HEK293T (cell line): ENCODE results near the gene EFCAB7.

ENCODE experiments used
- CTCF ChIA-PET: fragments of 350-600 bp; formaldehyde crosslinking; extraction: SDS; loops from one replicate; lab custom pipeline; 2021; ENCODE audit warnings: antibody characterized with exemption, inconsistent platforms; lab: Yijun Ruan, JAX
- POLR2A ChIA-PET: fragments of 350-600 bp; formaldehyde crosslinking; extraction: SDS; loops from one replicate; lab custom pipeline; 2020; ENCODE audit warnings: antibody characterized with exemption, inconsistent platforms; lab: Yijun Ruan, JAX
- DNase-seq: peaks from one replicate; pipeline ENCODE4 v3.0.0; 2012; ENCODE audit warnings: mixed read lengths; ENCODE audit errors: extremely low spot score
- ARNT ChIP-seq: fragments of 450-650 bp; IDR thresholded peaks from 2 replicates; pipeline ENCODE4 v1.6.1; 2017; ENCODE audit warnings: mild to moderate bottlenecking
- BHLHE40 ChIP-seq: fragments of 450-650 bp; IDR thresholded peaks from 2 replicates; pipeline ENCODE4 v1.6.1; 2016; ENCODE audit warnings: mild to moderate bottlenecking, moderate library complexity, borderline replicate concordance
- CTBP1 ChIP-seq: fragments of 450-650 bp; IDR thresholded peaks from 2 replicates; pipeline ENCODE4 v1.6.1; 2016; ENCODE audit warnings: borderline replicate concordance
- ELF4 ChIP-seq: fragments of 450-650 bp; IDR thresholded peaks from 2 replicates; pipeline ENCODE4 v1.6.1; 2017; ENCODE audit warnings: antibody characterized with exemption
- FOXA1 ChIP-seq: fragments of 450-650 bp; IDR thresholded peaks from 2 replicates; pipeline ENCODE4 v1.6.1; 2016; ENCODE audit warnings: mild to moderate bottlenecking
- FOXK2 ChIP-seq: fragments of 450-650 bp; IDR thresholded peaks from 2 replicates; pipeline ENCODE4 v1.6.1; 2016; ENCODE audit warnings: mild to moderate bottlenecking
- FOXM1 ChIP-seq: fragments of 450-650 bp; IDR thresholded peaks from 2 replicates; pipeline ENCODE4 v1.6.1; 2017; ENCODE audit warnings: mild to moderate bottlenecking, borderline replicate concordance
- HDGF ChIP-seq: fragments of 450-650 bp; IDR thresholded peaks from 2 replicates; pipeline ENCODE4 v1.6.1; 2017; ENCODE audit warnings: antibody characterized with exemption, borderline replicate concordance
- L3MBTL2 ChIP-seq: fragments of 450-650 bp; conservative IDR thresholded peaks from 2 replicates; pipeline ENCODE4 v1.6.1; 2016; ENCODE audit warnings: mild to moderate bottlenecking
- LEF1 ChIP-seq: fragments of 450-650 bp; IDR thresholded peaks from 2 replicates; pipeline ENCODE4 v1.6.1; 2017; ENCODE audit warnings: mild to moderate bottlenecking, borderline replicate concordance
- NFRKB ChIP-seq: fragments of 450-650 bp; IDR thresholded peaks from 2 replicates; pipeline ENCODE4 v1.6.1; 2016; ENCODE audit warnings: mild to moderate bottlenecking, moderate library complexity
- SP1 ChIP-seq: fragments of 450-650 bp; IDR thresholded peaks from 2 replicates; pipeline ENCODE4 v1.6.1; 2017
- SUZ12 ChIP-seq: fragments of 450-650 bp; IDR thresholded peaks from 2 replicates; pipeline ENCODE4 v1.6.1; 2016; ENCODE audit warnings: mild to moderate bottlenecking
- TARDBP ChIP-seq: fragments of 450-650 bp; IDR thresholded peaks from 2 replicates; pipeline ENCODE4 v1.6.1; 2016
- ZNF384 ChIP-seq: fragments of 450-650 bp; IDR thresholded peaks from 2 replicates; pipeline ENCODE4 v1.6.1; 2016
- TF ChIP-seq, protein P1 (sequence below): fragments of 450-650 bp; IDR thresholded peaks from 2 replicates; pipeline ENCODE4 v1.6.1; 2016

Gene EFCAB7

DNA sequence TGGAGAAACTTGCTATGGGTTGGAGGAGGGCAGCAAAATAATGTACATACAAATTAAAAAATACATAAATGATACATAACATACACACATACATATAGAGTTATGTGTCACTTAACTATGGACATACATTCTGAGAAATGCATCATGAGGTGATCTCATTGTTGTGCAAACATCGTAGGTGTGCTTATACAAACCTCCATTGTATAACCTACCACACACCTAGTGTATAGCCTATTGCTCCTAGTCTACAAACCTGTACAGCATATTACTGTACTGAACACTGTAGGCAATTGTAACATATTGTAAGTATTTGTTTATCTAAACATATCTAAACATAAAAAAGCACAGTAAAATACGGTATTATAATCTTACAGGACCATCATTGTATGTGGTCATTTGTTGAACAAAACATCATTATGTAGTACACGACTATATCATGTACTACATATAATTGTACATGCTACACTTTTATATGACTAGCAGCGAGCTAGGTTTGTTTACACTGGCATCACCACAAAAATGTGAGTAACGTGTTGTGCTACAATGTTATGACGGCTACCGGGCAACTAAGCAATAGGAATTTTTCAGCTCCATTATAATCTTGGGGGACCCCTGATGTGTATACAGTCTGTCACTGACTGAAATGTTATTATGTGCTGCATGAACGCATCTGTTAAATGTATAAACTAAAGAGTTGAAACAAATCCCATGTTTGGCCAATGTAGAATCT is 35.8 kb upstream of the EFCAB7 start:
- DNase-seq = no peak
- POLR2A ChIA-PET = no interaction called here
- CTCF ChIA-PET = no interaction called here
- TF ChIP-seq TARDBP (no peak), ELF4 (no peak), SUZ12 (no peak), ZNF384 (no peak), SP1 (no peak), FOXM1 (no peak), FOXA1 (no peak), FOXK2 (no peak), HDGF (no peak), L3MBTL2 (no peak), BHLHE40 (no peak), CTBP1 (no peak), NFRKB (no peak), LEF1 (no peak), ARNT (no peak)
- TF ChIP-seq, protein P1, sequence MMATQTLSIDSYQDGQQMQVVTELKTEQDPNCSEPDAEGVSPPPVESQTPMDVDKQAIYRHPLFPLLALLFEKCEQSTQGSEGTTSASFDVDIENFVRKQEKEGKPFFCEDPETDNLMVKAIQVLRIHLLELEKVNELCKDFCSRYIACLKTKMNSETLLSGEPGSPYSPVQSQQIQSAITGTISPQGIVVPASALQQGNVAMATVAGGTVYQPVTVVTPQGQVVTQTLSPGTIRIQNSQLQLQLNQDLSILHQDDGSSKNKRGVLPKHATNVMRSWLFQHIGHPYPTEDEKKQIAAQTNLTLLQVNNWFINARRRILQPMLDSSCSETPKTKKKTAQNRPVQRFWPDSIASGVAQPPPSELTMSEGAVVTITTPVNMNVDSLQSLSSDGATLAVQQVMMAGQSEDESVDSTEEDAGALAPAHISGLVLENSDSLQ = no peak

DNA sequence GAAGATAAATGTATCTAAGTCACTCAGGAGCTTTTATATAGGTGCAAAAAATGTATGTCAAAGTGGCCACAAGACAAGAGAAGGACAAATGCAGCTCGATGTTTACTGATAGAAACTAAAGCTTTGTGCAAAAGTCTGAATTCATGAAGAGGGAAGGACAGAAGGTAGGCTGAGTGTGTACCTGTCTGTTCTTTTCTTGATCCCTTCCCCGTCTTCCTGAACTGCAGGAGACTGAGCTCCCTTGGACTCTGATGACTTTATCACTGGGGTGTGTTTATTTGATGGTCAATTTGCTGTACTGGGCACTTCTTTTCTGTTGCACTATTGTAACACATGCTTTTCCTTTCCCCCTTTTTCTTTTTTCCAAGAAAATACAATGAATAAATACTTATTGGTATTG is 25.7 kb upstream of the EFCAB7 start:
- no peak for DNase-seq
- TF ChIP-seq ARNT (no peak), ZNF384 (no peak), SP1 (no peak), FOXK2 (no peak), FOXA1 (no peak), NFRKB (no peak), TARDBP (no peak), SUZ12 (no peak), FOXM1 (no peak), LEF1 (no peak), ELF4 (no peak), HDGF (no peak), BHLHE40 (no peak), L3MBTL2 (no peak), CTBP1 (no peak)
- TF ChIP-seq, protein P1 = no peak
- ChIA-PET CTCF (interaction anchor here (0.5 kb wide), 1 partner anchor 33 kb away, joined by 3 read pairs; no protein-coding TSS in a partner anchor), POLR2A (no interaction called here)

DNA sequence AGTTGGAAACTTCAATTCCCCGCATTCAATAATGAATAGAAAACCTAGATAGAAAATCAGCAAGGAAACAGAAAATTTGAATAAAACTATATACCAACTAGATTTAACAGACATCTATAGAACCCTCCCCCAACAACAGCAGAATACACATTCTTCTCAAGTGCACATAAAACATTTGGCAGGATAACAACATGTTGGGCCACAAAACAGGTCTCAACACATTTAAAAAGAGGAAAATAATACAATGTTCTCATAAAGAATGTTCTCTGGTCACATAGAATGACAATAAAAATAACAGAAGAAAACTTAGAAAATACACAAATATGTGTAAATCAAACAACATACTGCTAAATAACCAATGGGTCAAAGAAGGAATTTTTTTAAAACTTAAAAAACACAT is 25.2 kb upstream of the EFCAB7 start:
- TF ChIP-seq NFRKB (no peak), SP1 (no peak), TARDBP (no peak), FOXA1 (no peak), HDGF (no peak), ZNF384 (no peak), ELF4 (no peak), FOXM1 (no peak), BHLHE40 (no peak)
- CTCF ChIA-PET = no interaction called here
- POLR2A ChIA-PET = no interaction called here
- no peak for DNase-seq

DNA sequence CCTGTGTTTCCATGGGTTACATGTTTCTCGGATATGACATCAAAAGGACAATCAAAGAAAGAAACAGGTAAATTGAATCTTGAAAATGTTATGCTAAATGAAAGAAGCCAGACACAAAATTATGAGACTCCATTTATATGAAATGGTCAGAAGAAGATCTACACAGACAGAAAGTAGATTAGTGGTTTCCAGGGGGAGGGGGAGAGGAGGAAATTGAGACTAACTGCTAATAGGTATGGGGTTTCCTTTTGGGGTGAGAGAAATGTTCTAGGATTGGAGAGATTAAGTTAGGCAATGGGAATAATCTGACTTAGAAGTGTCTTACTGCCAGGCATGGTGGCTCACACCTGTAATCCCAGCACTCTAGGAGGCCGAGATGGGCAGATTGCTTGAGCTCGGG is 22.1 kb upstream of the EFCAB7 start:
- ChIA-PET CTCF (no interaction called here), POLR2A (no interaction called here)
- DNase-seq = no peak
- TF ChIP-seq FOXK2 (no peak), FOXA1 (no peak), ZNF384 (no peak), CTBP1 (no peak), NFRKB (no peak), TARDBP (no peak), SUZ12 (no peak), ELF4 (no peak), FOXM1 (no peak), BHLHE40 (no peak), L3MBTL2 (no peak), LEF1 (no peak)
- TF ChIP-seq, protein P1 = no peak

DNA sequence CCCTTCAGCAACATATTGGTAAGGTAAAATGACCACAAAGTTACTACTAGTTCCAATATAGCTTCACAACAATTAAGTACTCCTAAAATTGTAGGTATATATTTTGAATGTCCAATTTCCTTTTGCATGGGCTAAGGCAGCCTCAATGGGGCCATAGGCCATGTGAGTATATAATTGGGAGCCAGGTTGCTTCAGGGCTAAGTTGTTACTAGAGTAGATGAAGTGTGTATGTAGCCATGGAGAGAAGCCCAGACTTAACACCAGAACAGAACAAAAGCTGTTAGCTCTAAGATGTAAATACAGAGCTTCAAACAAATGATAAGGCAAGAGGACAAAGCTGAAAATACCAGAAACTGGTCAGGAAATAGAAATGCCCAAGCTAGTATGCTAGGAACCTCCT is 16.5 kb upstream of the EFCAB7 start:
- ChIA-PET POLR2A (no interaction called here), CTCF (no interaction called here)
- DNase-seq = no peak
- TF ChIP-seq ELF4 = no peak
- no peak for TF ChIP-seq ZNF384
- TF ChIP-seq HDGF = no peak
- no peak for TF ChIP-seq NFRKB
- TF ChIP-seq SUZ12 = no peak
- TF ChIP-seq TARDBP = no peak
- no peak for TF ChIP-seq L3MBTL2
- no peak for TF ChIP-seq CTBP1
- TF ChIP-seq SP1 = no peak
- TF ChIP-seq, protein P1 = no peak
- TF ChIP-seq BHLHE40 = no peak
- TF ChIP-seq LEF1 = no peak
- TF ChIP-seq FOXA1 = no peak
- TF ChIP-seq ARNT = no peak
